SK-N-SH (cell line): Measurements from ENCODE around the gene CTBP2. TPM values are rescaled to one million over a fixed set of nuclear protein-coding genes. Genes with fewer than 3 reads are reported as not detected.

Experiments
- CTCF ChIA-PET: fragments of 300-600, 350-600 bp; formaldehyde crosslinking; extraction: SDS; loops from one replicate; lab custom pipeline; 2021; lab: Yijun Ruan, JAX
- POLR2A ChIA-PET: fragments of 350-600 bp; sonication (Branson Sonifier 250); formaldehyde crosslinking; extraction: SDS; loops from one replicate; lab custom pipeline; 2020; ENCODE audit warnings: antibody characterized with exemption, inconsistent platforms; lab: Yijun Ruan, JAX
- DNase-seq: peaks from one replicate; pipeline ENCODE4 v3.0.0; 2012
- H2AFZ ChIP-seq: fragments of 200-600 bp; sonication (generic); 2 replicates; pipeline ENCODE4 v1.8.1; 2016; ENCODE audit warnings: antibody characterized with exemption, mild to moderate bottlenecking, low read depth
- H3F3A ChIP-seq: fragments of 200-600 bp; sonication (generic); replicated peaks from 2 replicates; pipeline ENCODE3; 2016; ENCODE audit warnings: antibody characterized with exemption, mild to moderate bottlenecking; ENCODE audit not compliant: insufficient read depth
- H3K27ac ChIP-seq, 2 experiments: fragments of 200-500 bp in 1 of 2; fragments of 200-600 bp in 1 of 2; sonication (Bioruptor generic) in 1 of 2; sonication (generic), shearing (Covaris generic) in 1 of 2; 2 replicates each; pipeline versions ENCODE4 v1.5.1 to v1.6.1; 2014 to 2016; ENCODE audit warnings: low read depth in 2 of 2, inconsistent platforms in 1 of 2, low read length in 1 of 2, mild to moderate bottlenecking in 1 of 2, mixed read lengths in 1 of 2
- H3K27me3 ChIP-seq: fragments of 200-600 bp; sonication (generic), shearing (Covaris generic); 2 replicates; pipeline ENCODE4 v1.6.1; 2016; ENCODE audit warnings: mixed run types; ENCODE audit not compliant: insufficient read depth
- H3K36me3 ChIP-seq, 2 experiments: fragments of 200-500 bp in 1 of 2; fragments of 200-600 bp in 1 of 2; sonication (Bioruptor generic) in 1 of 2; sonication (generic) in 1 of 2; replicated peaks in 1 of 2; 2 replicates each; pipeline versions ENCODE3 to v1.5.1; 2014 to 2016; ENCODE audit warnings: low read length in 1 of 2, mild to moderate bottlenecking in 1 of 2; ENCODE audit not compliant: insufficient read depth in 2 of 2, control insufficient read depth in 1 of 2
- H3K4me1 ChIP-seq, 2 experiments: fragments of 200-500 bp in 1 of 2; fragments of 200-600 bp in 1 of 2; sonication (Bioruptor generic) in 1 of 2; sonication (generic), shearing (Covaris generic) in 1 of 2; 2 replicates each; pipeline versions ENCODE4 v1.5.1 to v1.6.1; 2014 to 2016; ENCODE audit warnings: low read depth in 1 of 2, low read length in 1 of 2, mixed run types in 1 of 2; ENCODE audit not compliant: insufficient read depth in 2 of 2, control insufficient read depth in 1 of 2
- H3K4me2 ChIP-seq: fragments of 200-600 bp; sonication (generic), shearing (Covaris generic); 2 replicates; pipeline ENCODE4 v1.6.1; 2017; ENCODE audit warnings: mixed run types
- H3K4me3 ChIP-seq, 2 experiments: fragments of 200-500 bp in 1 of 2; fragments of 200-600 bp in 1 of 2; sonication (Bioruptor generic) in 1 of 2; sonication (generic), shearing (Covaris generic) in 1 of 2; 2 replicates each; pipeline versions ENCODE4 v1.5.1 to v1.8.1; 2014 to 2016; ENCODE audit warnings: low read depth in 2 of 2, inconsistent platforms in 1 of 2, low read length in 1 of 2, mild to moderate bottlenecking in 1 of 2, mixed read lengths in 1 of 2, moderate library complexity in 1 of 2
- H3K79me2 ChIP-seq: fragments of 200-600 bp; sonication (generic); 2 replicates; pipeline ENCODE4 v1.8.1; 2017; ENCODE audit warnings: mild to moderate bottlenecking; ENCODE audit not compliant: insufficient read depth
- H3K9ac ChIP-seq: fragments of 200-600 bp; sonication (generic); 2 replicates; pipeline ENCODE4 v1.6.1; 2017; ENCODE audit warnings: mixed run types
- H3K9me2 ChIP-seq: fragments of 200-600 bp; sonication (generic); 2 replicates; pipeline ENCODE4 v1.6.1; 2017; ENCODE audit warnings: mixed run types
- H3K9me3 ChIP-seq: fragments of 200-600 bp; sonication (generic); 2 replicates; pipeline ENCODE4 v1.6.1; 2017; ENCODE audit warnings: mixed run types, mild to moderate bottlenecking, moderate library complexity
- H4K20me1 ChIP-seq: fragments of 200-600 bp; sonication (generic); 2 replicates; pipeline ENCODE4 v1.6.1; 2017; ENCODE audit warnings: mild to moderate bottlenecking, mixed run types; ENCODE audit not compliant: insufficient read depth
- CHD2 ChIP-seq: fragments of 150-350 bp; IDR thresholded peaks from 2 replicates; pipeline ENCODE4 v1.6.1; 2018; ENCODE audit warnings: low read length; ENCODE audit not compliant: partially characterized antibody
- ELF1 ChIP-seq: IDR thresholded peaks from 2 replicates; pipeline ENCODE4 v1.4.0; 2012
- MEF2A ChIP-seq: IDR thresholded peaks from 2 replicates; pipeline ENCODE4 v1.4.0; 2012; ENCODE audit warnings: low read depth, borderline replicate concordance
- RAD21 ChIP-seq: IDR thresholded peaks from 2 replicates; pipeline ENCODE4 v1.6.1; 2012; ENCODE audit warnings: mild to moderate bottlenecking, low read length
- RFX5 ChIP-seq: IDR thresholded peaks from 2 replicates; pipeline ENCODE4 v1.6.1; 2012; ENCODE audit warnings: mild to moderate bottlenecking, improper control_type of control experiment, low read length
- TEAD4 ChIP-seq: IDR thresholded peaks from 2 replicates; pipeline ENCODE4 v1.4.0; 2012; ENCODE audit warnings: mild to moderate bottlenecking, borderline replicate concordance; ENCODE audit not compliant: insufficient read depth
- WGBS: methylation state at CpG from one replicate; pipeline ENCODE4 v1.1.6; 2017; ENCODE audit warnings: low lambda C conversion rate; 5-methylcytosine and 5-hydroxymethylcytosine counted together
- polyA plus RNA-seq, 3 experiments: library from polyadenylated mRNA; depleted of rRNA; stranded (reverse); fragments of >200 nt; gene quantifications; 2 replicates each; pipeline ENCODE4 v1.2.3, GENCODE V29; 2012
- TF ChIP-seq, protein P1 (sequence below): IDR thresholded peaks from 2 replicates; pipeline ENCODE4 v1.4.0; 2012; ENCODE audit warnings: low read depth, borderline replicate concordance
- TF ChIP-seq, protein P2 (sequence below): fragments of 150-350 bp; IDR thresholded peaks from 2 replicates; pipeline ENCODE4 v1.6.1; 2017; ENCODE audit warnings: antibody characterized with exemption, low read length, low read depth, borderline replicate concordance
- TF ChIP-seq, protein P3 (sequence below): IDR thresholded peaks from 2 replicates; pipeline ENCODE4 v1.4.0; 2012; ENCODE audit warnings: low read depth, borderline replicate concordance
- TF ChIP-seq, protein P4 (sequence below): IDR thresholded peaks from 2 replicates; pipeline ENCODE4; 2012

CTBP2 gene
- polyA plus RNA-seq, 1 of the 3 experiments (the other 2 are of a cell fraction), result 69.7 TPM

DNA sequence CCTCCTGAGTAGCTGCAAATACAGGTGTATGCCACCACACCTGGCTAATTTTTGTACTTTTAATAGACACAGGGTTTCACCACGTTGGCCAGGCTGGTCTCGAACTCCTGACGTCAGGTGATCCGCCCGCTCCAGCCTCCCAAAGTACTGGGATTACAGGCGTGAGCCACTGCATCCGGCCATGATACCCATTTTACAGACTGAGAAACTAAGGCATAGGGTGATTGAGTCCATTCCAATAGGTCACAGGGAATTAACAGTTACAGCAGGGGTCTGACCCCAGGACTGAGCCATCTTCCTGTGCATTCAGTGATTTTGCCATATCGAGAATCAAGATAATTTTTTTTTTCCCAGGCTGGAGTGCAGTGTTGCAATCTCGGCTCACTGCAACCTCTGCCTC is 12.3 kb upstream of the CTBP2 start:
- no peaks in the 10 kb centered on the region for H3K36me3 ChIP-seq
- no peak overlapping the region for H3K4me3 ChIP-seq
- no peak overlapping the region for H3K27ac ChIP-seq
- TF ChIP-seq MEF2A, result no peak
- TF ChIP-seq, protein P1, sequence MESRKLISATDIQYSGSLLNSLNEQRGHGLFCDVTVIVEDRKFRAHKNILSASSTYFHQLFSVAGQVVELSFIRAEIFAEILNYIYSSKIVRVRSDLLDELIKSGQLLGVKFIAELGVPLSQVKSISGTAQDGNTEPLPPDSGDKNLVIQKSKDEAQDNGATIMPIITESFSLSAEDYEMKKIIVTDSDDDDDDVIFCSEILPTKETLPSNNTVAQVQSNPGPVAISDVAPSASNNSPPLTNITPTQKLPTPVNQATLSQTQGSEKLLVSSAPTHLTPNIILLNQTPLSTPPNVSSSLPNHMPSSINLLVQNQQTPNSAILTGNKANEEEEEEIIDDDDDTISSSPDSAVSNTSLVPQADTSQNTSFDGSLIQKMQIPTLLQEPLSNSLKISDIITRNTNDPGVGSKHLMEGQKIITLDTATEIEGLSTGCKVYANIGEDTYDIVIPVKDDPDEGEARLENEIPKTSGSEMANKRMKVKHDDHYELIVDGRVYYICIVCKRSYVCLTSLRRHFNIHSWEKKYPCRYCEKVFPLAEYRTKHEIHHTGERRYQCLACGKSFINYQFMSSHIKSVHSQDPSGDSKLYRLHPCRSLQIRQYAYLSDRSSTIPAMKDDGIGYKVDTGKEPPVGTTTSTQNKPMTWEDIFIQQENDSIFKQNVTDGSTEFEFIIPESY, result no peak
- H3K79me2 ChIP-seq, result no peaks in the 10 kb centered on the region
- H3F3A ChIP-seq, result no peaks in the 10 kb centered on the region
- peaks cover 0 to 15% of the 10 kb centered on the region in 2 experiments; a peak in 1 of 4 replicates for H3K4me1 ChIP-seq
- no peak overlapping the region for H3K9ac ChIP-seq
- POLR2A ChIA-PET, result no interaction called here
- DNase-seq, result no peak
- no peaks in the 10 kb centered on the region for H3K9me2 ChIP-seq
- no peak overlapping the region for H2AFZ ChIP-seq
- H3K9me3 ChIP-seq, result no peaks in the 10 kb centered on the region
- WGBS, result 80% methylated on average over 9 of the region's 9 CpGs
- no peaks in the 10 kb centered on the region for H4K20me1 ChIP-seq
- H3K4me2 ChIP-seq, result no peak overlapping the region
- CTCF ChIA-PET, result interaction anchor here (1.3 kb wide), 1 partner anchor 11 kb away, joined by 4 read pairs; no protein-coding TSS in a partner anchor
- H3K27me3 ChIP-seq, result peaks cover 6% of the 10 kb centered on the region; the same call in 1 of the 2 replicates

DNA sequence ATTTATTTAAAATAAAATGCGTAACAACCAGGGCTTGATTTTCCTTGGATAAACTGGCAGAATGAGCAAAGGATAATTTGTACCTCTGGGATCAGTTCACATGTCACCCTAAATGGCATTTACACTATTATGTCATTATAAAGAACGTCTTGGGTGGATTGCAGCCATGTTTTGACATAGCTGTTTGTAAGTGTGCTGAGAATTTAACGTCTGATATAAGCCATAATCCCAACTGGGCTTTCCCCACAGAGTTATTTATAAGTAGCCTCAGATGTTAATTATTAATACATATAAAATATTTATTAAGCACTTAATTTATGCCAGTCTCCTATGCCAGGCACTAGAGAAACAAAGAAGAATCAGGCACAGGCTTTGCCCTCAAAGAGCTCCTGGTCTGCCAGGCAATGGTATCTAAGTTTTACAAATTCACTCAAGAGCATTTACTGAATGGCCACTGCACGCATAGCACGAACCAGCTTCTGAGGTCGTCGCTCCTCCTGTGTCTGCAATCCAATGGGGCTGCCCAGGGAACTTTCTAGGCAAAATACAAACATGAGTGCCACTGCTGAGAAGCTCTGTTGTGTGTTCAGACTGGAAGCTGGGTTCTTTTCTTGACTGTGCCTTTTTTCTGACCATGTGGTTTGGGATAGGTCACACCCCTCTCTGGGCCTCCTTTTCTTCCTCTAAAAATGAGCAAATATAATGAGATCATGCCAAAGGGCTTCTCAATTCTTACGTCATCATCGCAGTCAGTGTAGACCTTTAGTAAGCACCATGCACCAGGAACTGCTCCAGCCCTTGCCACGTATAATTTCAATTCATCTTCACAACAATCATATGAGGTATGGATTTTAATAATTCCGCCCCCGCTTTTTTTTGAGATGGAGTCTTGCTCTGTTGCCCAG is 11.3 kb upstream of the CTBP2 start:
- no peak for DNase-seq
- POLR2A ChIA-PET, result no interaction called here
- CTCF ChIA-PET, result interaction anchor here (0.6 to 1.3 kb wide), 2 partner anchors 10 to 14 kb away, joined by 3 to 4 read pairs; no protein-coding TSS in a partner anchor

More for the DNA sequence above, 11.3 kb upstream of the CTBP2 start:
- Histone ChIP-seq H3K4me1 (peaks cover 0 to 15% of the 10 kb centered on the region in 2 experiments; a peak in 1 of 4 replicates), H3K9me3 (no peaks in the 10 kb centered on the region)
- no peak for TF ChIP-seq RFX5
- no peak for TF ChIP-seq TEAD4
- no peak for TF ChIP-seq CHD2
- TF ChIP-seq ELF1, result no peak
- TF ChIP-seq, protein P2, sequence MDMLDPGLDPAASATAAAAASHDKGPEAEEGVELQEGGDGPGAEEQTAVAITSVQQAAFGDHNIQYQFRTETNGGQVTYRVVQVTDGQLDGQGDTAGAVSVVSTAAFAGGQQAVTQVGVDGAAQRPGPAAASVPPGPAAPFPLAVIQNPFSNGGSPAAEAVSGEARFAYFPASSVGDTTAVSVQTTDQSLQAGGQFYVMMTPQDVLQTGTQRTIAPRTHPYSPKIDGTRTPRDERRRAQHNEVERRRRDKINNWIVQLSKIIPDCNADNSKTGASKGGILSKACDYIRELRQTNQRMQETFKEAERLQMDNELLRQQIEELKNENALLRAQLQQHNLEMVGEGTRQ, result no peak
- TF ChIP-seq, protein P3, sequence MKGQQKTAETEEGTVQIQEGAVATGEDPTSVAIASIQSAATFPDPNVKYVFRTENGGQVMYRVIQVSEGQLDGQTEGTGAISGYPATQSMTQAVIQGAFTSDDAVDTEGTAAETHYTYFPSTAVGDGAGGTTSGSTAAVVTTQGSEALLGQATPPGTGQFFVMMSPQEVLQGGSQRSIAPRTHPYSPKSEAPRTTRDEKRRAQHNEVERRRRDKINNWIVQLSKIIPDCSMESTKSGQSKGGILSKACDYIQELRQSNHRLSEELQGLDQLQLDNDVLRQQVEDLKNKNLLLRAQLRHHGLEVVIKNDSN, result no peak
- TF ChIP-seq, protein P4, sequence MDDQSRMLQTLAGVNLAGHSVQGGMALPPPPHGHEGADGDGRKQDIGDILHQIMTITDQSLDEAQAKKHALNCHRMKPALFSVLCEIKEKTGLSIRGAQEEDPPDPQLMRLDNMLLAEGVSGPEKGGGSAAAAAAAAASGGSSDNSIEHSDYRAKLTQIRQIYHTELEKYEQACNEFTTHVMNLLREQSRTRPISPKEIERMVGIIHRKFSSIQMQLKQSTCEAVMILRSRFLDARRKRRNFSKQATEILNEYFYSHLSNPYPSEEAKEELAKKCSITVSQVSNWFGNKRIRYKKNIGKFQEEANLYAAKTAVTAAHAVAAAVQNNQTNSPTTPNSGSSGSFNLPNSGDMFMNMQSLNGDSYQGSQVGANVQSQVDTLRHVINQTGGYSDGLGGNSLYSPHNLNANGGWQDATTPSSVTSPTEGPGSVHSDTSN, result no peak
- TF ChIP-seq RAD21, result no peak
- TF ChIP-seq, all 33 proteins: peak for 0
- no peak overlapping the region for H3K27ac ChIP-seq
- H3K9me2 ChIP-seq, result no peaks in the 10 kb centered on the region
- no peaks in the 10 kb centered on the region for H3K36me3 ChIP-seq
- H3F3A ChIP-seq, result no peaks in the 10 kb centered on the region
- H4K20me1 ChIP-seq, result no peaks in the 10 kb centered on the region
- 76% methylated on average over 12 of the region's 12 CpGs for WGBS
- H3K27me3 ChIP-seq, result peaks cover 6% of the 10 kb centered on the region; the same call in 1 of the 2 replicates
- no peak overlapping the region for H3K4me2 ChIP-seq
- no peak overlapping the region for H3K9ac ChIP-seq
- no peak overlapping the region for H2AFZ ChIP-seq
- no peak overlapping the region for H3K4me3 ChIP-seq
- no peaks in the 10 kb centered on the region for H3K79me2 ChIP-seq
